GM18526 (cell line): ENCODE measurements around the gene KIF26A.

Experiments
- POLR2A ChIP-seq: IDR thresholded peaks from 3 replicates; pipeline ENCODE4 v1.6.1; 2011; ENCODE audit not compliant: insufficient read length; ENCODE audit errors: extremely low read depth

Gene KIF26A

DNA sequence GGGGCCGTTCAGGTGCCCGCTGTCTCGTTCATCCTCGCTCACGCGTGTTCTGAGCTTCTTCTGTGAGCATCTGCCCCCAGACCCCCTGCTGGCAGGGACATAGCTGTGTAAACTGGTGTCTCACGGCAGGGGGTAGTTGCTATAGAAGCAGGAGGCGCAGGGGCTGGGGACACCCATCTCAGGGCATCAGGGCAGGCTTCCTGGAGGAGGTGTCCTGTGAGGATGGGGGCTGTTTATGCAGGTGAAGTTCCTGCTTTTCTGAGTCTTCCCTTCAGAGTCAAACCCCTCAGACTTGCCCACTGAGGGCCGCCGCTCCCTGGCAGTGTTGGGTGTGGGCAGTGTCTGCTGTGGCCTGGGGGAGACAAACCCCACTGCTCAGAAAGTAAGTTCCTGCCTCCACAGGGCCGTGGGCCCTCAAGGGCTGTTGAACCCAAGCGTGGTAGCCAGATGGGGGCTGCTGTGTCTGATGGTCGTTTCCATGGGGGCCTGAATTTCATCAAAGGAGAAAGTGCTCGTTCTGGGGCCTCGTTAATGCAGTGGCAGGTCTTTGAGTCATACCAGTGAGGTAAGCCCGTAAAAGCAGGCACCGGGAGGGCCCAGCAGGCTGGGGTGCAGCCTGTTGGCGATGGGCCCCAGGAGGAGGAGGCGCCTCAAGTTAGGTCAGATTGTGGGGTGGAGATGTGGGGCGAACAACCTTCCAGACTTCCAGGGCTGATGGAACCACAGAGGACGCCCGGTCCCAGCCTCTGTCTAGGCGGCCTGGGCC, 23.4 kb downstream of the KIF26A start:
- no peak for TF ChIP-seq POLR2A

- no peak for TF ChIP-seq POLR2A
Measured at GRCh38 chr14:104162495-104162894, 24.1 kb downstream of the KIF26A start.

GRCh38 chr14:104163541-104163940, 25.2 kb downstream of the KIF26A start:
- no peak for TF ChIP-seq POLR2A

DNA sequence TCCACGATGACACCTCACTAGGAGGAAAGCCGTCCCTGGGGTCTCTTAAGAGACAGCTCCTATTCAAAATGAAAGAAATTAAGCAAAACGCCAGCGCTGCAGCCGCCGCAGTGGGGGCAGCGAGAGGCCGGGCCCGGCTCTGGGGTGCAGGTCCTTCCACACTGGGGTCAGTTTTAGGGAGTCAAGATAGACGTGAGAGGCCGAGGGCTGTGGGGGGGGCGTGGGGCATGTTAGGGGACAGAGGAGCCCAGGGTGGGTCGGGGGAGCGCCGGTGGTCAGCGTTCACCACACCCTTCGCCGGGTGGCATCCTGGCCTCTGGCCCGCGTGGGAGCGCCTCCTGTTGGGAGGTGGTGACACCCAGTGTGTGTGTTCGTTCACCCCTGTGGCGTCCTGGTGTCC, 25.7 kb downstream of the KIF26A start:
- TF ChIP-seq POLR2A: no peak

GRCh38 chr14:104164512-104164911, 26.1 kb downstream of the KIF26A start:
- no peak for TF ChIP-seq POLR2A

GRCh38 chr14:104166698-104167097, 28.3 kb downstream of the KIF26A start:
- no peak for TF ChIP-seq POLR2A

GRCh38 chr14:104168603-104169002, 30.2 kb downstream of the KIF26A start:
- no peak for TF ChIP-seq POLR2A

DNA sequence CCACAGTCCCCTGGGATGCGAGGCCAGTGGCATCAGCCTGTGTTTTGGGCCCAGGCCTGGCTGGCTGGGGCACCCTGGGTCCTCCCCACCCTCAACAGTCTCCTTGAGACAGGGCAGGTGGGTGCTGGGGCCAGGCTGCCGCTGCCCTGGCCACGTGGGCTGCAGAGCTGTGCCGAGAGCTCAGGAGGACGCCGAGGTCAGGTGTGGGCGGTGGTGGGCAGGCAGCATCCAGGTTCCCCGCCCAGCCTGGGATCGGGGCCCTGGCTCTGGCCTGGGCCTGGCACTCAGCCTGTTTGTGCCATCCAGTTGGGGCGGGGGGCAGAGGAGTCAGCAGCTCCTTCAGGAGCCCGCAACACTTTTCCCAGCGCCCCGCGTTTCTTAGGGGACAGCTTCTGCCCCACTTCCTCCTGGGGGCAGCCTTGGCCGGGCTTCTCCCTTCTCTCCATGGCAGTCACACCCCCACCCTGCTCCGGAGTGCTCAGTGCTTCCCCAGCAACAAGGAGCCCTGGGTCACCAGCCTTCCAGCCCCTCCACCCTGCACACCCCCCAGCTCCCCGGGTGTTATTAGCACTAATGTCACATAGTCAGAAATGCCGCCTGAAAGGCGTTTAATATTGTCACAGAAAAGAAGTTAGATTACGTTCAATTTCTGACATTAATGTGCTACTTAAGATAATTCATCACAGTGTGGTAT, 30.8 kb downstream of the KIF26A start:
- TF ChIP-seq POLR2A: no peak

- TF ChIP-seq POLR2A: no peak
Measured at GRCh38 chr14:104169699-104170479, 31.5 kb downstream of the KIF26A start.

DNA sequence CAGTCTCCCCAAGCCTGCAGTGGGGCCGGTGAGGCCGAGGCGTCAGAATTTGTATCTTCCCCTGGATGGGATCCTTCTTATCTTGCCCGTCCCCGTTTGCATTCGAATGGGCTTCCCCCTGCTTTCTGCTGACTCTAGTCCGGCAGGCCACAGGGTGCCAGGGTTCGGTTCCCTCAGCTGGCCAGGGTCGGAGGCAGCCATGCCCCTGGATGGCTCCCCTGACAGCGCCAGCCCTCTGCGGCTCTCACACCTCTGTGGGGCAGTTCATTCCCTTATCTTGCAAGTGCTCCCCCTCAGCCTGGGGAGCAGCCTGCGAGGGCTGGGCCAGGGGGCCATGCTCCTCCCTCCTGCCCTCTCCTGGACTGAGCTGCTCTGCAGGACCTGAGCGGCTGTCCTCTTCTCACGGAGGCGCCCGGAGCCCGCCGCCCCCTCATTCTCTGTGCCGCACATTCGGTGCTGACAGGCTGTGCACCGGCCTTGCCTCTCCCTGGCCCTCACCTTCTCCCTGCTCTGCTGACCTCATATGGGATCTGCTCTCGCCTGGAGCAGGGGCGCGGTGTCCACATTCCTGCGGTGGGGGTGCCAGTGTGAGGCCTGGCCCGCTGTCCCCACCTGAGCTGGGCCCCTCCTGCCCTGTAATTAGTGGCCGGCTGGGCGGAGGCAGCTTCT, 32.8 kb downstream of the KIF26A start:
- no peak for TF ChIP-seq POLR2A

- no peak for TF ChIP-seq POLR2A
Measured at GRCh38 chr14:104171895-104172294, 33.5 kb downstream of the KIF26A start.

GRCh38 chr14:104172349-104172748, 34.0 kb downstream of the KIF26A start:
- TF ChIP-seq POLR2A: no peak

DNA sequence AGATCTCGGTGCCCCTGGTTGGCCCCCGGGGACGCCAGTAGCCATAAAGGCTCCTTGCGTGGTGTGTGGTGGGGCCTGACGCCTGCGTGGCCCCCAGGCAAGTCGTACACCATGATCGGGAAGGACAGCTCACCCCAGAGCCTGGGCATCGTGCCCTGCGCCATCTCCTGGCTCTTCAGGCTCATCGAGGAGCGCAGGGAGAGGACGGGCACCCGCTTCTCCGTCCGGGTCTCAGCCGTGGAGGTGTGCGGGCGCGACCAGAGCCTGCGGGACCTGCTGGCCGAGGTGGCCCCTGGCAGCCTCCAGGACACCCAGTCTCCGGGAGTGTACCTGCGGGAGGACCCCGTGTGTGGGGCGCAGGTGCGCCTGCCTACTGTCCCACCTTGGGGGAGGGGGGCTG, 34.5 kb downstream of the KIF26A start:
- TF ChIP-seq POLR2A: no peak

DNA sequence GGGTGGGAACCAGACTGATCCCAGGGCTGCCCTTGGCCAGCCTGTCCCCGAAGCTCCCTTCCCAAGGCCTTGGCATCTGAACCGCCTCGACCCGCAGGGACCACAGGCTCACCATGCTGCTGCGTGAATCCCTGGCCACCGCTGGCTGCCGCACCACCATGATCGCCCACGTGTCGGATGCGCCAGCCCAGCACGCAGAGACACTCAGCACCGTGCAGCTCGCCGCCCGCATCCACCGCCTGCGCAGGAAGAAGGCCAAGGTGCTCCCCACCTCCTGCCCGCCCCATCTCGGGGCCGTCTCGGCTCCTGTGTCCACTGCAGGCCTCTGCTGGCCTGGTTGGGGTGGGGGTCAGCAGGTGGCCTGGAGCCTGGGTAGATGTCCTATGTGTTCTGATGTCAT, 35.7 kb downstream of the KIF26A start:
- TF ChIP-seq POLR2A: no peak

DNA sequence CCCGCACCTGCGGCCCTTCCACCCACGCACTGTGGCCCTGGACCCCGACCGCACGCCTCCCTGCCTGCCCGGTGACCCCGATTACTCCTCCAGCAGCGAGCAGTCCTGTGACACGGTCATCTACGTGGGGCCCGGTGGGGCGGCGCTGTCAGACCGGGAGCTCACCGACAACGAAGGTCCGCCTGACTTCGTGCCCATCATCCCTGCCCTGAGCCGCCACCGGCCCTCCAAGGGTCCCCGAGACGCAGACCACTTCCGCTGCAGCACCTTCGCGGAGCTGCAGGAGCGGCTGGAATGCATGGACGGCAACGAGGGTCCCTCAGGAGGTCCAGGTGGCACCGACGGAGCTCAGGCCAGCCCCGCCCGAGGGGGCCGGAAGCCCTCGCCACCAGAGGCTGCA, 36.7 kb downstream of the KIF26A start:
- no peak for TF ChIP-seq POLR2A

DNA sequence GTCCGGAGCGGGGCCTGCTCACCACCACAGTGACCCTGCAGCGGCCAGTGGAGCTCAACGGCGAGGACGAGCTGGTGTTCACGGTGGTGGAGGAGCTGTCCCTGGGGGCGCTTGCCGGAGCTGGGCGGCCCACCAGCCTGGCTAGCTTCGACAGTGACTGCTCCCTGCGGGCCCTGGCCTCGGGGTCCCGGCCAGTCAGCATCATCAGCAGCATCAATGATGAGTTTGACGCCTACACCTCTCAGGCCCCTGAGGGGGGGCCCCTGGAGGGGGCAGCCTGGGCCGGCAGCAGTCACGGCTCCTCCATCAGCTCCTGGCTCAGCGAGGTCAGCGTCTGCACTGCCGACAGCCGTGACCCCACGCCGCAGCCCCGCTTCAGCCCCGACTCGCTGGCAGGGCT, 37.4 kb downstream of the KIF26A start:
- no peak for TF ChIP-seq POLR2A

- TF ChIP-seq POLR2A: no peak
Measured at GRCh38 chr14:104176611-104177010, 38.2 kb downstream of the KIF26A start.
